HCT116 (cell line): ENCODE measurements around the gene PHKB.

Source experiments
- CEBPB ChIP-seq: IDR thresholded peaks from 2 replicates; pipeline ENCODE4 v1.6.1; 2012; ENCODE audit warnings: low read depth
- EGR1 ChIP-seq: IDR thresholded peaks from 2 replicates; pipeline ENCODE4 v1.6.1; 2012; ENCODE audit warnings: low read depth
- EZH2 ChIP-seq: fragments of 200-600 bp; sonication (generic); IDR thresholded peaks from 2 replicates; pipeline ENCODE4 v1.6.1; 2017; ENCODE audit warnings: antibody characterized with exemption, mixed run types
- EZH2phosphoT487 ChIP-seq: fragments of 200-600 bp; IDR thresholded peaks from 2 replicates; pipeline ENCODE4 v1.6.1; 2018; ENCODE audit warnings: antibody characterized with exemption, borderline replicate concordance
- FOSL1 ChIP-seq: IDR thresholded peaks from 2 replicates; pipeline ENCODE4 v1.6.1; 2012; ENCODE audit warnings: low read depth
- POLR2A ChIP-seq: IDR thresholded peaks from 2 replicates; pipeline ENCODE4 v1.7.0; 2011; ENCODE audit warnings: borderline replicate concordance; ENCODE audit not compliant: insufficient read depth, insufficient read length; ENCODE audit errors: extremely low read depth
- POLR2AphosphoS5 ChIP-seq: IDR thresholded peaks from 2 replicates; pipeline ENCODE4 v1.6.1; 2011; ENCODE audit warnings: mild to moderate bottlenecking, low read depth, low read length, moderate library complexity
- SIN3A ChIP-seq: IDR thresholded peaks from 2 replicates; pipeline ENCODE4 v1.6.1; 2012; ENCODE audit warnings: low read depth
- TCF7L2 ChIP-seq: IDR thresholded peaks from 2 replicates; pipeline ENCODE4 v1.7.0; 2011; ENCODE audit warnings: borderline replicate concordance, inconsistent platforms; ENCODE audit not compliant: insufficient read depth, insufficient read length; ENCODE audit errors: extremely low read depth
- YY1 ChIP-seq: IDR thresholded peaks from 2 replicates; pipeline ENCODE4 v1.6.1; 2011; ENCODE audit warnings: low read length, low read depth, moderate library complexity, mild to moderate bottlenecking; ENCODE audit not compliant: insufficient replicate concordance; ENCODE audit errors: extremely low read depth
- ZNF274 ChIP-seq: fragments of 200-500 bp; sonication (Bioruptor generic); IDR thresholded peaks from 2 replicates; pipeline ENCODE4 v1.6.1; 2014; ENCODE audit warnings: mild to moderate bottlenecking, low read depth, low read length, inconsistent platforms
- TF ChIP-seq, protein P1 (sequence below), 3 experiments: fragments of 200-600 bp in 1 of 3; sonication (generic) in 1 of 3; IDR thresholded peaks in 2 of 3; conservative IDR thresholded peaks in 1 of 3; 2 replicates each; pipeline ENCODE4 v1.5.1; 2012 to 2017; ENCODE audit warnings: low read depth in 2 of 3, low read length in 2 of 3, antibody characterized with exemption in 1 of 3, borderline replicate concordance in 1 of 3, control low read depth in 1 of 3, mild to moderate bottlenecking in 1 of 3, mixed read lengths in 1 of 3, mixed run types in 1 of 3, moderate library complexity in 1 of 3; ENCODE audit not compliant: insufficient read depth in 1 of 3
- TF ChIP-seq, protein P2 (sequence below): IDR thresholded peaks from 2 replicates; pipeline ENCODE4 v1.6.1; 2012; ENCODE audit warnings: low read depth
- TF ChIP-seq, protein P3 (sequence below): IDR thresholded peaks from 2 replicates; pipeline ENCODE4 v1.6.1; 2012

DNA sequence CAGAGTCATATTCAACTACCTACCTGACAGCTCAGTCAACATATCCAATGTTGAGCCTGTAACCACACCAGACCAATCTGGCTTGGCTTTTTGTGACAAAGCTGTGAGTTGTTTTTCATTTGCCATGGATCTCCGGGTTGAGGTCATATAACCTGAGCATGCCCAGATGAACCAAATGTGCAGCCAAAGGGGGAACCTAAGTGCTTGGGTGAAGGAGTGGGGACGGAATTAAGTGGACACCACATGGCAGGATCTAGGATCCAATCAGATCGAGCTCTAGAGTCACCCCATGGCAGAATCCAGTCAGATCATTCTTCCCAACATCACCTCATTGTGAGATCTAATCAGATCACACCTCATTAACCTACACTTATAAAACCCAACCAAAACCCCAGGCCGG is 258.6 kb downstream of the PHKB start:
- TF ChIP-seq, protein P1, sequence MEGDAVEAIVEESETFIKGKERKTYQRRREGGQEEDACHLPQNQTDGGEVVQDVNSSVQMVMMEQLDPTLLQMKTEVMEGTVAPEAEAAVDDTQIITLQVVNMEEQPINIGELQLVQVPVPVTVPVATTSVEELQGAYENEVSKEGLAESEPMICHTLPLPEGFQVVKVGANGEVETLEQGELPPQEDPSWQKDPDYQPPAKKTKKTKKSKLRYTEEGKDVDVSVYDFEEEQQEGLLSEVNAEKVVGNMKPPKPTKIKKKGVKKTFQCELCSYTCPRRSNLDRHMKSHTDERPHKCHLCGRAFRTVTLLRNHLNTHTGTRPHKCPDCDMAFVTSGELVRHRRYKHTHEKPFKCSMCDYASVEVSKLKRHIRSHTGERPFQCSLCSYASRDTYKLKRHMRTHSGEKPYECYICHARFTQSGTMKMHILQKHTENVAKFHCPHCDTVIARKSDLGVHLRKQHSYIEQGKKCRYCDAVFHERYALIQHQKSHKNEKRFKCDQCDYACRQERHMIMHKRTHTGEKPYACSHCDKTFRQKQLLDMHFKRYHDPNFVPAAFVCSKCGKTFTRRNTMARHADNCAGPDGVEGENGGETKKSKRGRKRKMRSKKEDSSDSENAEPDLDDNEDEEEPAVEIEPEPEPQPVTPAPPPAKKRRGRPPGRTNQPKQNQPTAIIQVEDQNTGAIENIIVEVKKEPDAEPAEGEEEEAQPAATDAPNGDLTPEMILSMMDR (IDR thresholded peaks at IDR 0.05 in 2 of 3, conservative IDR thresholded peaks at IDR 0.05 in 1 of 3; ENCODE audit: borderline replicate concordance in 1 of 3, insufficient read depth in 1 of 3, low read depth in 2 of 3, low read length in 2 of 3) = no peak
- TF ChIP-seq POLR2A = no peak
- no peak for TF ChIP-seq EZH2phosphoT487
- no peak for TF ChIP-seq EZH2
- no peak for TF ChIP-seq YY1
- TF ChIP-seq CEBPB = no peak
- TF ChIP-seq, protein P2, sequence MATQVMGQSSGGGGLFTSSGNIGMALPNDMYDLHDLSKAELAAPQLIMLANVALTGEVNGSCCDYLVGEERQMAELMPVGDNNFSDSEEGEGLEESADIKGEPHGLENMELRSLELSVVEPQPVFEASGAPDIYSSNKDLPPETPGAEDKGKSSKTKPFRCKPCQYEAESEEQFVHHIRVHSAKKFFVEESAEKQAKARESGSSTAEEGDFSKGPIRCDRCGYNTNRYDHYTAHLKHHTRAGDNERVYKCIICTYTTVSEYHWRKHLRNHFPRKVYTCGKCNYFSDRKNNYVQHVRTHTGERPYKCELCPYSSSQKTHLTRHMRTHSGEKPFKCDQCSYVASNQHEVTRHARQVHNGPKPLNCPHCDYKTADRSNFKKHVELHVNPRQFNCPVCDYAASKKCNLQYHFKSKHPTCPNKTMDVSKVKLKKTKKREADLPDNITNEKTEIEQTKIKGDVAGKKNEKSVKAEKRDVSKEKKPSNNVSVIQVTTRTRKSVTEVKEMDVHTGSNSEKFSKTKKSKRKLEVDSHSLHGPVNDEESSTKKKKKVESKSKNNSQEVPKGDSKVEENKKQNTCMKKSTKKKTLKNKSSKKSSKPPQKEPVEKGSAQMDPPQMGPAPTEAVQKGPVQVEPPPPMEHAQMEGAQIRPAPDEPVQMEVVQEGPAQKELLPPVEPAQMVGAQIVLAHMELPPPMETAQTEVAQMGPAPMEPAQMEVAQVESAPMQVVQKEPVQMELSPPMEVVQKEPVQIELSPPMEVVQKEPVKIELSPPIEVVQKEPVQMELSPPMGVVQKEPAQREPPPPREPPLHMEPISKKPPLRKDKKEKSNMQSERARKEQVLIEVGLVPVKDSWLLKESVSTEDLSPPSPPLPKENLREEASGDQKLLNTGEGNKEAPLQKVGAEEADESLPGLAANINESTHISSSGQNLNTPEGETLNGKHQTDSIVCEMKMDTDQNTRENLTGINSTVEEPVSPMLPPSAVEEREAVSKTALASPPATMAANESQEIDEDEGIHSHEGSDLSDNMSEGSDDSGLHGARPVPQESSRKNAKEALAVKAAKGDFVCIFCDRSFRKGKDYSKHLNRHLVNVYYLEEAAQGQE = no peak
- no peak for TF ChIP-seq ZNF274
- no peak for TF ChIP-seq EGR1
- no peak for TF ChIP-seq TCF7L2
- TF ChIP-seq FOSL1 = no peak
- TF ChIP-seq SIN3A = no peak
- TF ChIP-seq, protein P3, sequence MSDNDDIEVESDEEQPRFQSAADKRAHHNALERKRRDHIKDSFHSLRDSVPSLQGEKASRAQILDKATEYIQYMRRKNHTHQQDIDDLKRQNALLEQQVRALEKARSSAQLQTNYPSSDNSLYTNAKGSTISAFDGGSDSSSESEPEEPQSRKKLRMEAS = no peak
- no peak for TF ChIP-seq POLR2AphosphoS5
